Measurements from ENCODE around the gene OVCA2.

Gene OVCA2

DNA sequence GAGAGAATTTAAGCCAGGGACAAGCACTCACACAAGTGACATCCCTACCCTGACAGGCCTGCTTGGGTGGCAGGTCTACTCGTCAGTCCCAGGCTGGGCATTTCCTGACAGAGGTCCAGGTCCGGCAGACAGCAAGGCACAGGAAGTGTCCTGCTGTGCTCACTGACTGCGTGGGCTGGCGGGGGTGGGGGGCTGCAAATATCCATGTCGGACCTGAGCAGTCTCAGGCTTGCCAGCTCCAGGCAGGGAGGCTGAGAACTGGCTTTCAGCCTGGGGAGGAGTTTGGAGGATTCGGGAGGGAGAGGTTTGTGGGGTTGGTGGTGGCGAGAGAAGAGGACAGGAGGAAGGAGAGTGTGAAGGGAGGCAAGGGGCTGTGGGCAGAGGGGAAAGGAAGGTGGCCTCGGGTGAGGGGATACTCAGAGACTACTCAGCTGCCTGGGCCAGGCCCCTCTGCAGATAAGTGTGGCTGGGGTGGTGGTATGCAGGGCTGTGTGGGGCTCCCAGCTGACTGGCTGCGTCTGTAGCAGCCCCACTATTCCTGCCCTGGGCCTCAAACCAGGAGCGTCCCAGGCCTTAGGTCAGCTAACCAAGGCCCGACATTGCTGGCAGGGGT lies 20.9 kb downstream of the OVCA2 start:
- no peak overlapping the region for H2AFZ ChIP-seq (ENCODE audit: low read length, unreplicated experiment)
- peaks cover 4% of the 10 kb centered on the region; the same call in 1 of the 2 replicates for H3K36me3 ChIP-seq (ENCODE audit: insufficient read depth, low read length)
- H3K4me1 ChIP-seq (ENCODE audit: control insufficient read depth, insufficient read depth, low read length, unreplicated experiment), result peaks cover 52% of the 10 kb centered on the region
- peaks cover 5% of the 10 kb centered on the region for H3K79me2 ChIP-seq (ENCODE audit: control insufficient read depth, insufficient read depth, low read length, unreplicated experiment)
- no peaks in the 10 kb centered on the region for H3K27me3 ChIP-seq (ENCODE audit: insufficient read depth, low read length)
- H3K27ac ChIP-seq (ENCODE audit: low read depth, low read length), result peak overlapping the region; percentile 4; the same call in 1 of the 2 replicates
- H3K4me3 ChIP-seq (ENCODE audit: low read depth, low read length), result no peak overlapping the region

DNA sequence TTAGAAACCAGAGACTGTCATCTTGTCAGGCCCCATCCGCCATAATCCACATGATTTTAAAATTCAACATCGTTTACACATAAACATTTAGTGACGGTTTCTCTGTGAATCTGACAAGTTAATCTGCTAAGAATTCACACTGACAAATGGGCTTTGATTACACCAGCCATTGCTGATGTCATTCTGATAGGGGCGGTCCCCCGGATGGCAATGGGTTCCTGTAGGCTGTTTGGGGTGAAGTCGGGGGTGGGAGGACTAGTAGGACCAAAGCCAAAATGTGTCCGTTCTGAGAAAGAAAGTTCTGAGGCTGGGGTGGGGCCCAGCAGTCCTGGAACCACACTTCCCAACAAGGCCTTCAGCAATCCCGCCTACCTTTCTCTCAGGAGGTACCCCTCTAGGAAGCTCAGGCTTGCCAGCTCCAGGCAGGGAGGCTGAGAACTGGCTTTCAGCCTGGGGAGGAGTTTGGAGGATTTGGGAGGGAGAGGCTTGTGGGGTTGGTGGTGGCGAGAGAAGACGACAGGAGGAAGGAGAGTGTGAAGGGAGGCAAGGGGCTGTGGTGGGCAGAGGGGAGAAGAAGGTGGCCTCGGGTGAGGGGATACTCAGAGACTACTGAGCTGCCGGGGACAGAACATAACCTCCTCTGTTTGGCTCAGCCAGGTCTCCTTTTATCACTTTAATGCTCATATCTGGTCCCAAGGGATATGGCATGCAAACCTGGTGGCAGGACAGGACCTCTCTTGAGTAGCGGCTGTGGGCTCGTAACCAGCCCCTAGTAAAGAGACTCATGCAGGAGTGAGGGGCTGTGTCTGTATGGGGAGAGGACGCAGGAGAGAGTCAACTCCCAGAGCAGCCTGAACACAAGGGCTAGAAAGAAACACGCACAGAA lies 21.7 kb downstream of the OVCA2 start:
- 0 out of 2 replicates have a peak overlapping the region, but pooled peaks have one; percentile 10 for H3K27ac ChIP-seq (ENCODE audit: low read depth, low read length)
- no peak overlapping the region for H3K4me3 ChIP-seq (ENCODE audit: low read depth, low read length)
- H3K27me3 ChIP-seq (ENCODE audit: insufficient read depth, low read length), result no peaks in the 10 kb centered on the region
- no peak overlapping the region for H2AFZ ChIP-seq (ENCODE audit: low read length, unreplicated experiment)
- H3K79me2 ChIP-seq (ENCODE audit: control insufficient read depth, insufficient read depth, low read length, unreplicated experiment), result no peaks in the 10 kb centered on the region
- H3K4me1 ChIP-seq (ENCODE audit: control insufficient read depth, insufficient read depth, low read length, unreplicated experiment), result peaks cover 60% of the 10 kb centered on the region
- peaks cover 2% of the 10 kb centered on the region; the same call in 1 of the 2 replicates for H3K36me3 ChIP-seq (ENCODE audit: insufficient read depth, low read length)

DNA sequence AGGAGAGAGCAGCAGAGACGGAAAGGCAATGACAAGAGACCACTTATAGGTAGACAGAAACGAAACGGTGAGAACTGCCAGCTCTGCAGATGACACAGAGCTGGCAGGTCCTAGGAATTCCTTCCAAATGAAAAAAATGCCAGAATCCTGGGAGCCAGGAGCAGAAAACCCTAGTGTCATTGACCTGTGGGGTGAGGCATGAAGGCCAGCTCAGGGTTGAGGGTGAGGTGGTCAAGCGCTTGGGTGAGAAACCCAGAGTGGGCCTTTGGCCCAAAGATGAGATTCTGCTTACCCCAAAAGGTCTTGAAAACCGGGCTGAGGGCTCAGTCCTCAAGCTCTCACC lies 22.3 kb downstream of the OVCA2 start:
- Histone ChIP-seq H3K36me3 (ENCODE audit: insufficient read depth, low read length) (peaks cover 2% of the 10 kb centered on the region; the same call in 1 of the 2 replicates), H3K4me3 (ENCODE audit: low read depth, low read length) (no peak overlapping the region), H2AFZ (ENCODE audit: low read length, unreplicated experiment) (no peak overlapping the region), H3K4me1 (ENCODE audit: control insufficient read depth, insufficient read depth, low read length, unreplicated experiment) (peaks cover 67% of the 10 kb centered on the region), H3K27me3 (ENCODE audit: insufficient read depth, low read length) (no peaks in the 10 kb centered on the region), H3K27ac (ENCODE audit: low read depth, low read length) (0 out of 2 replicates have a peak overlapping the region, but pooled peaks have one; percentile 10), H3K79me2 (ENCODE audit: control insufficient read depth, insufficient read depth, low read length, unreplicated experiment) (no peaks in the 10 kb centered on the region)

DNA sequence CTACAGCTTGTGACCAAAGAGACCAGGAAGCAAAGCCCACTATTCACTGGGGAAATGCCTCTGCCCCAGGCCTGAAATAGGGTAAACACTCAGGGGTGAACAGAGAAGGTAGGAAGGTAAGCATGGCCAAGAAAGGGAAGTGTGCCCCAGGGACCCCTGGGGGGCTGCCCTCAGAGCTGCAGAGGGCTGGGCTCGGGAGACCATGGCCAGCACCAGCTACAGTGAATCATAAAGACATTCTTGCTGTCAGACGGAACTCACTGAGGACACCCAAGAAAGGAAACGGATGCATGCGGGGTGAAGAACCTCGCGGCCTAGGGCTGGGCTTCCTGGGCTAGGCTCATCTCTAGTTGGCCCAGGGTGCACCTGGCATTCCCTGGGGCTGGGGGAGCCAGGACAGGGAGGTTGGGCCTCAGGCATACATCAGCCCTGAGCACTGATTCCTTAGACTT lies 22.7 kb downstream of the OVCA2 start:
- no peak overlapping the region for H3K4me3 ChIP-seq (ENCODE audit: low read depth, low read length)

GRCh38 chr17:2064980-2065785 lies 23.4 kb downstream of the OVCA2 start:
- H2AFZ ChIP-seq (ENCODE audit: low read length, unreplicated experiment), result no peak overlapping the region
- H3K36me3 ChIP-seq (ENCODE audit: insufficient read depth, low read length), result peaks cover 2% of the 10 kb centered on the region; the same call in 1 of the 2 replicates
- H3K4me1 ChIP-seq (ENCODE audit: control insufficient read depth, insufficient read depth, low read length, unreplicated experiment), result peaks cover 67% of the 10 kb centered on the region
- peak overlapping the region; percentile 27 for H3K27ac ChIP-seq (ENCODE audit: low read depth, low read length)
- H3K4me3 ChIP-seq (ENCODE audit: low read depth, low read length), result no peak overlapping the region
- no peaks in the 10 kb centered on the region for H3K27me3 ChIP-seq (ENCODE audit: insufficient read depth, low read length)
- H3K79me2 ChIP-seq (ENCODE audit: control insufficient read depth, insufficient read depth, low read length, unreplicated experiment), result no peaks in the 10 kb centered on the region

More for the DNA sequence above, 22.7 kb downstream of the OVCA2 start:
- H3K79me2 ChIP-seq (ENCODE audit: control insufficient read depth, insufficient read depth, low read length, unreplicated experiment), result no peaks in the 10 kb centered on the region
- H3K27ac ChIP-seq (ENCODE audit: low read depth, low read length), result no peak overlapping the region
- H3K27me3 ChIP-seq (ENCODE audit: insufficient read depth, low read length), result no peaks in the 10 kb centered on the region
- peaks cover 67% of the 10 kb centered on the region for H3K4me1 ChIP-seq (ENCODE audit: control insufficient read depth, insufficient read depth, low read length, unreplicated experiment)
- no peak overlapping the region for H2AFZ ChIP-seq (ENCODE audit: low read length, unreplicated experiment)
- H3K36me3 ChIP-seq (ENCODE audit: insufficient read depth, low read length), result peaks cover 2% of the 10 kb centered on the region; the same call in 1 of the 2 replicates

GRCh38 chr17:2065949-2066400 lies 24.2 kb downstream of the OVCA2 start:
- Histone ChIP-seq H3K27ac (ENCODE audit: low read depth, low read length) (peak overlapping the region; percentile 27), H2AFZ (ENCODE audit: low read length, unreplicated experiment) (no peak overlapping the region), H3K4me1 (ENCODE audit: control insufficient read depth, insufficient read depth, low read length, unreplicated experiment) (peaks cover 67% of the 10 kb centered on the region)

DNA sequence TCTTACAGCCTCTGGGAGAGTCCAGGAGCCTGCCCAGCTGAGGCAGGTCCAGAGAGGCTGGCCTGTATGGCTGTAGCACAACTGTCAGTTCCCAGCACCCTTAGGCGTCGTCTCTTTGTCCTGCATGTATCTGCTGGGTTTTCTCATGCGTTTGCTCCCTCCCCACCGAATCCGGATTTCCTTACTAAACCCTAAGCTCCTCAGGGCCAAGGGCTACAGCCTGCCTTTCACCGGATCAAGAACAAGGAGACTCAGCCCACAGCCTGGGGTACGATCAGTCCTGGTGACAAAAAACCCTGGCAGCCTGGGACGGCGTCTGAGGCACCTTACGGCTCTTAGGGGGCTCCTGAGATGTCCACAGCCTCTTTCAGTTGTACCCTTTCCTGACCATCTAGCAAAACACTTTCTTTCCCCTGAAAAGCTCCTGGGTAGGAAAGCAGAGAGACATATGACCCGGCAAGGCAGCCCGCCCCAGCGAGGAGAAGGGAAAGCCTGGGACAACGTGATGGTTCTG lies 25.3 kb downstream of the OVCA2 start:
- Histone ChIP-seq H3K79me2 (ENCODE audit: control insufficient read depth, insufficient read depth, low read length, unreplicated experiment) (no peaks in the 10 kb centered on the region), H3K4me3 (ENCODE audit: low read depth, low read length) (no peak overlapping the region), H3K27ac (ENCODE audit: low read depth, low read length) (peak overlapping the region; percentile 44; the same call in 1 of the 2 replicates), H3K4me1 (ENCODE audit: control insufficient read depth, insufficient read depth, low read length, unreplicated experiment) (peaks cover 72% of the 10 kb centered on the region), H2AFZ (ENCODE audit: low read length, unreplicated experiment) (no peak overlapping the region), H3K36me3 (ENCODE audit: insufficient read depth, low read length) (no peaks in the 10 kb centered on the region; the same call in 1 of the 2 replicates), H3K27me3 (ENCODE audit: insufficient read depth, low read length) (no peaks in the 10 kb centered on the region)

More at GRCh38 chr17:2065949-2066400, 24.2 kb downstream of the OVCA2 start:
- H3K79me2 ChIP-seq (ENCODE audit: control insufficient read depth, insufficient read depth, low read length, unreplicated experiment), result no peaks in the 10 kb centered on the region
- H3K27me3 ChIP-seq (ENCODE audit: insufficient read depth, low read length), result no peaks in the 10 kb centered on the region
- no peak overlapping the region for H3K4me3 ChIP-seq (ENCODE audit: low read depth, low read length)
- no peaks in the 10 kb centered on the region; the same call in 1 of the 2 replicates for H3K36me3 ChIP-seq (ENCODE audit: insufficient read depth, low read length)

- Histone ChIP-seq H2AFZ (ENCODE audit: low read length, unreplicated experiment) (no peak overlapping the region), H3K4me1 (ENCODE audit: control insufficient read depth, insufficient read depth, low read length, unreplicated experiment) (peaks cover 70% of the 10 kb centered on the region), H3K4me3 (ENCODE audit: low read depth, low read length) (no peak overlapping the region), H3K27ac (ENCODE audit: low read depth, low read length) (peak overlapping the region; percentile 33; the same call in 1 of the 2 replicates), H3K36me3 (ENCODE audit: insufficient read depth, low read length) (no peaks in the 10 kb centered on the region; the same call in 1 of the 2 replicates), H3K79me2 (ENCODE audit: control insufficient read depth, insufficient read depth, low read length, unreplicated experiment) (no peaks in the 10 kb centered on the region), H3K27me3 (ENCODE audit: insufficient read depth, low read length) (no peaks in the 10 kb centered on the region)
These were observed 25.8 kb downstream of the OVCA2 start for GRCh38 chr17:2067608-2068024.

GRCh38 chr17:2068031-2068518 lies 26.3 kb downstream of the OVCA2 start:
- Histone ChIP-seq H2AFZ (ENCODE audit: low read length, unreplicated experiment) (no peak overlapping the region), H3K27me3 (ENCODE audit: insufficient read depth, low read length) (no peaks in the 10 kb centered on the region), H3K27ac (ENCODE audit: low read depth, low read length) (peak overlapping the region; percentile 2; the same call in 1 of the 2 replicates), H3K4me3 (ENCODE audit: low read depth, low read length) (no peak overlapping the region), H3K79me2 (ENCODE audit: control insufficient read depth, insufficient read depth, low read length, unreplicated experiment) (no peaks in the 10 kb centered on the region), H3K4me1 (ENCODE audit: control insufficient read depth, insufficient read depth, low read length, unreplicated experiment) (peaks cover 65% of the 10 kb centered on the region), H3K36me3 (ENCODE audit: insufficient read depth, low read length) (no peaks in the 10 kb centered on the region; the same call in 1 of the 2 replicates)
